Measurements from ENCODE around the gene RAE1. TPM values are rescaled to one million over a fixed set of nuclear protein-coding genes. Genes with fewer than 3 reads are reported as not detected.

Gene RAE1
- total RNA-seq, 1 donor from 2014 or later = 17.6 TPM

- Mint-ChIP-seq H3K4me3 (ENCODE audit: unreplicated experiment) (peak overlapping the region; percentile 73), H3K27me3 (ENCODE audit: low read depth) (no peaks in the 10 kb centered on the region), H3K4me1 (ENCODE audit: low read depth) (peaks cover 42% of the 10 kb centered on the region), H3K9me3 (ENCODE audit: low read depth) (no peaks in the 10 kb centered on the region), H3K36me3 (ENCODE audit: low read depth) (peaks cover 4% of the 10 kb centered on the region), H3K27ac (ENCODE audit: unreplicated experiment) (no peak overlapping the region)
- peak; percentile 92 for DNase-seq (ENCODE audit: low spot score)
- TF ChIP-seq CTCF (IDR thresholded peaks at IDR 0.05) = no peak
Measured at GRCh38 chr20:57392512-57393271, 41.6 kb downstream of the RAE1 start.

GRCh38 chr20:57393321-57394120, 42.5 kb downstream of the RAE1 start:
- TF ChIP-seq CTCF (IDR thresholded peaks at IDR 0.05) = no peak
- peak; percentile 49 for DNase-seq (ENCODE audit: low spot score)
- Mint-ChIP-seq H3K36me3 (ENCODE audit: low read depth) (peaks cover 4% of the 10 kb centered on the region), H3K27me3 (ENCODE audit: low read depth) (no peaks in the 10 kb centered on the region), H3K9me3 (ENCODE audit: low read depth) (no peaks in the 10 kb centered on the region), H3K4me3 (ENCODE audit: unreplicated experiment) (no peak overlapping the region), H3K27ac (ENCODE audit: unreplicated experiment) (no peak overlapping the region), H3K4me1 (ENCODE audit: low read depth) (peaks cover 47% of the 10 kb centered on the region)

GRCh38 chr20:57394121-57395082, 43.3 kb downstream of the RAE1 start:
- no peaks in the 10 kb centered on the region for H3K27me3 Mint-ChIP-seq (ENCODE audit: low read depth)
- no peak overlapping the region for H3K4me3 Mint-ChIP-seq (ENCODE audit: unreplicated experiment)

GRCh38 chr20:57395111-57395966, 44.3 kb downstream of the RAE1 start:
- DNase-seq (ENCODE audit: low spot score) = peak; percentile 79
- Mint-ChIP-seq H3K36me3 (ENCODE audit: low read depth) (peaks cover 4% of the 10 kb centered on the region), H3K4me3 (ENCODE audit: unreplicated experiment) (no peak overlapping the region), H3K27ac (ENCODE audit: unreplicated experiment) (peak overlapping the region; percentile 76), H3K27me3 (ENCODE audit: low read depth) (no peaks in the 10 kb centered on the region), H3K4me1 (ENCODE audit: low read depth) (peaks cover 56% of the 10 kb centered on the region), H3K9me3 (ENCODE audit: low read depth) (no peaks in the 10 kb centered on the region)
- TF ChIP-seq CTCF (IDR thresholded peaks at IDR 0.05) = no peak

More at GRCh38 chr20:57394121-57395082, 43.3 kb downstream of the RAE1 start:
- H3K27ac Mint-ChIP-seq (ENCODE audit: unreplicated experiment) = no peak overlapping the region
- no peak for TF ChIP-seq CTCF (IDR thresholded peaks at IDR 0.05)
- peaks cover 4% of the 10 kb centered on the region for H3K36me3 Mint-ChIP-seq (ENCODE audit: low read depth)
- peak; percentile 65 for DNase-seq (ENCODE audit: low spot score)
- peaks cover 51% of the 10 kb centered on the region for H3K4me1 Mint-ChIP-seq (ENCODE audit: low read depth)
- H3K9me3 Mint-ChIP-seq (ENCODE audit: low read depth) = no peaks in the 10 kb centered on the region

Data from chondrocyte (in vitro differentiated cells).